CD4-positive, alpha-beta T cell treated with Interleukin-17A for 1 hour (primary cell): Measurements from ENCODE around the gene KDM3A.

Source experiments
- DNase-seq: peaks from one replicate; pipeline ENCODE4 v3.0.0-alpha.2; 2020

Gene KDM3A

GRCh38 chr2:86436328-86436727, 4.8 kb upstream of the KDM3A start:
- DNase-seq, result no peak

DNA sequence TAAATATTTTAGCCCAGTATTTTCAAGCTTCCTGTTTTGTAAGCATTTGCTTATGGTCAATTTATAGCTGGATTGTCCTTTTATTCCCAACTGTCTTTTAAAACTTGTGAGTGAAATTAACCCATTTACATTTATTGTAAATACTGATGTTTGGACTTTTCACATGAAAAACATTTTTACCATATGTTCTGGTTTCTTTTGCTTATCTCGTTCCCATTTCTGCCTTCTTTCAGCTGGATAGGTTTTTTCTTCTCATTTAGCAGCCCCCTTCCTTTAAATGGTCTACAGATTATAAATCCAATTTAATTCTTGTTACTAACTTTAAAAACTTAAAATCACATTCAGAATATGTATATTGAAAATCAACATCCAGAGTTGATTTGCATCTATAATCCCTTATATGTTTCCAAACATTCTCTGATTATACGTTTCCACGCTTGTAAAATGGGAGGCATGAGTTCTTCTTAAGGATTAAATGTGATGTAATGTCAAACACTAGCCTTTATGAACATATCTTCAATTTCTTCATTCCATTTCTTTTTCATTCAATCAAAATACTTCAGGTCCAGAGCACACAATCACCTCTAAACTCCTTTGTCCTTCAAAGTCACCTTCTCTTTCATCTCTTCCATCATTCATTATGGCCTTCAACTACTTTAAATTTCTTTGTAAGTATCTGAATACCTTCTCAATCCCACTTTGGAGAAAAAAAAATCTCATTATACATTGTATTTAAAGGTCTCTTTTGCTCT, 1.1 kb upstream of the KDM3A start:
- DNase-seq, result no peak

- DNase-seq, result no peak
These were observed 266 bp downstream of the KDM3A start for GRCh38 chr2:86441392-86441881.

- DNase-seq, result peak; percentile 76
These were observed 891 bp downstream of the KDM3A start for GRCh38 chr2:86441882-86442641.

- peak; percentile 93 for DNase-seq
These were observed 1.5 kb downstream of the KDM3A start for GRCh38 chr2:86442642-86443005.

- no peak for DNase-seq
These were observed 2.6 kb downstream of the KDM3A start for GRCh38 chr2:86443631-86444350.

DNA sequence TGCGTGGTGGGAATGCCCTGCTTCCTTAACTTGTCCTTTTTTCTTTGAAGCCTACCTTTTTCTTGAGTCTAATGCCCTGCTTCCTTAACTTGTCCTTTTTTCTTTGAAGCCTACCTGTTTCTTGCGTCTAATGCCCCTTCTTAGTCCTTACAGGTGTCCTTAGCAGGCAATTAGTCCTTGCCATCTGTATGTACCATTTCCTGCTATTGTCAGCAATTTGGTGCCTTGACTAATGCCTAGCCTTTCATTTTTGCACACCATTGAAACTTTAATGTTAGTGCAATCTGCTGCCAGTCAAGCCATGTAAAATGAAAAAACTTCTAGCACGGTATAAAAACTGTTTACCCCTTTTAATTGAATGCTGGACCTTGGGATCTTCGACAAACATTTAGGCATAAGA, 4.3 kb downstream of the KDM3A start:
- no peak for DNase-seq

GRCh38 chr2:86446060-86446459, 4.9 kb downstream of the KDM3A start:
- DNase-seq, result no peak

GRCh38 chr2:86453836-86454235, 12.7 kb downstream of the KDM3A start:
- DNase-seq, result no peak

- DNase-seq, result no peak
These were observed 13.1 kb downstream of the KDM3A start for GRCh38 chr2:86454238-86454637.

DNA sequence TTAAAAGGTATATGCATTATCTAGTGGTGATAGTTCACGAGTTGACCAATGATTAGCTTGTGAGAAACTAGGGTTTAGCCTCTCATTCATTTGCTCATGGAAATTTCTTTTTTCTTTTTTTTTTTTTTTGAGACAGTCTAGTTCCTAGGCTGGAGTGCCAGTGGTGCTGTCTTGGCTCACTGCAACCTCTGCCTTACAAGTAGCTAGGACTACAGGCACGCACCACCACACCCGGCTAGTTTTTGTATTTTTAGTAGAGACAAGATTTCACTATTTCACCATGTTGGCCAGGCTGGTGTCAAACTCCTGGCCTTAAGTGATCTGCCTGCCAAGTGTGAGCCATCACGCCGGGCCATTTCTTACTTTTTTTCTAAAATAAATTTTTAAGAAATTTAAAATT, 14.0 kb downstream of the KDM3A start:
- no peak for DNase-seq

- DNase-seq, result no peak
These were observed 20.0 kb downstream of the KDM3A start for GRCh38 chr2:86461042-86461743.

DNA sequence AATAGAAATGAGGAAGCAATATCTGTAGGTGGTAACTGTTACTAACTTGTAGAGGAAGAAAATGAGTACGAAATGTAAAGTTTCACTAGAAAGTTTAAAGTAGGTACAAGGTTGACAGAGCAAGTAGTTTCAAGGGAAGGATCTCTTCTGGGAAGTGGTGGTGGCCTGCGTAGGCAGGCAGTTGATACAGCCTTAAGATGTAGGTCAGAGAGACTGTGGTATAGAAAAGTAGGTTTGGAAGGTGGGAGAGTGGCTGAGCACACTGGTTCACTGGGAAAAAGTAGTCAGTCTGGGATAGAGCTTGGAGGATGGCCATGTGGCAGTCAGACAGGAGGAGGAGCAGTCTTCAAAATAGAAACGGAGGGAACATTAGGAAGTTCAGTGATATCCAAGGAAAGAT, 23.5 kb downstream of the KDM3A start:
- DNase-seq, result no peak

DNA sequence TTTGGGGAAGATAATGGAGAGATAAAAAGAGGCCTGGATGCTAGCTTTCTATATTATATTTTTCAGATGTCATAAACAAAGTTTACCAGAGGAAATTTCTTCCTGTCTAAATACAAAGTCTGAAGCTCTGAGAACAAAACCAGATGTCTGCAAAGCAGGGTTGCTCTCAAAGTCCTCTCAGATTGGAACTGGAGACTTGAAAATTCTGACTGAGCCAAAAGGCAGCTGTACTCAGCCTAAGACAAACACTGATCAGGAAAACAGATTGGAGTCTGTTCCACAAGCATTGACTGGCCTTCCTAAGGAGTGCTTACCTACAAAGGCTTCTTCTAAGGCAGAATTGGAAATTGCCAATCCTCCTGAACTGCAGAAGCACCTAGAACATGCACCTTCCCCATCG, 25.1 kb downstream of the KDM3A start:
- DNase-seq, result no peak

DNA sequence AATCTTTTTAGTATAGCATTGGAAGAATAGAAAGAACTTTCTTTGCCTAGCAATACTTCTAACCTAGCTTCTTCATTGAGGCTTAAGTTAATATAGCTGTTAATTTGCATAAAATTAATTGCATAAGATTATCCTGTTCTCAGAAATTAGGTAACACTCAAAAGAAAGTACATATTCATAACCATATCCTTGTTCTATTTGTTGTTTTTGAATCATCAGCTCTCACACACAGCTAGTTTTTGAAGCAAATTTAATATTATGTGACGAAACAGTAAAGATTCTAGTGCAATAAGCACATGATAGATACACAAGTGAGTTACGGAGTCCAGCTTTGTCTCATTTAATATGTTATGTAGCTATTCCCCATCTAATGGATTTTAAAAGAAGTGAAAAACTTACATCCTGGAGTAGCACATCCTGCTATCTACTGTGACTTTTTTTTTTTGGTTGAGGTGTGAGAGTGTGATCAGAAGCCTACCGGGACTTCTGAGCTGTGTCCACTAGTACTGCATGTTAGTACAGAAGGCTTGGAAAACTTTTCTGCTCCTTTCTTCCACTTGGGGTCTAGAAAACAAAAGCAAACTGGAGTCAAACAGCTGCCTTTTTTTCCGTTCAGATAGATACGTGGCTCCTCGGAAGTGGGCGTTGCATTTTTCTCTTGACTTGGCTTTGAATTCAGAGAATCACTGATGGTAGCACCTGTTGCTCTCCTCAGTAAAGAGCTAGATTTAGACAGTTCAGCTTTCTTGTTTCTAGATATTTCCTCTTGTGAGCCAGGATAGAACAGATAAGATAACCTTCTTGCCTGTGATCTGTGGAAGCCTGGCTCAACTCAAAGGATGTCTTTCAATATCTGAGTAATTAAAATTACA, 27.2 kb downstream of the KDM3A start:
- peak; percentile 35 for DNase-seq

DNA sequence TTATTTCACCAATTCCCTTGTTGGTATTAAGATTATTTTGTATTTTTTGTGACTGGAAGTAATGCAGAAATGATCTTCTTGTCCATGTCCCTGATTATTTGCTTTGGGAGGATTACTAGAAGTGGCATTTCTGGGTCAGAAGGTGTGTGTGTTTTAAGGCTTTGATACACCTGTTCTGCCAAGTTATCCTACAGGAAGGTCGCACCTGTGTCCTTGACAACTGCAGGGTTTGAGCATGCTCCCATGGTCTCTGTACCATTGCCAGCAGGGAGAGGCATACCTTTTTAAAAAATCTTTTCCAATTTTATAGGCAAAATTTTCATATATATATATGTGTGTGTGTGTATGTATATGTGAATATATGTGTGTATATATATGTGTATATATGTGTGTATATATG, 29.7 kb downstream of the KDM3A start:
- no peak for DNase-seq

GRCh38 chr2:86471637-86472036, 30.5 kb downstream of the KDM3A start:
- no peak for DNase-seq

- no peak for DNase-seq
These were observed 34.9 kb downstream of the KDM3A start for GRCh38 chr2:86476092-86476491.

DNA sequence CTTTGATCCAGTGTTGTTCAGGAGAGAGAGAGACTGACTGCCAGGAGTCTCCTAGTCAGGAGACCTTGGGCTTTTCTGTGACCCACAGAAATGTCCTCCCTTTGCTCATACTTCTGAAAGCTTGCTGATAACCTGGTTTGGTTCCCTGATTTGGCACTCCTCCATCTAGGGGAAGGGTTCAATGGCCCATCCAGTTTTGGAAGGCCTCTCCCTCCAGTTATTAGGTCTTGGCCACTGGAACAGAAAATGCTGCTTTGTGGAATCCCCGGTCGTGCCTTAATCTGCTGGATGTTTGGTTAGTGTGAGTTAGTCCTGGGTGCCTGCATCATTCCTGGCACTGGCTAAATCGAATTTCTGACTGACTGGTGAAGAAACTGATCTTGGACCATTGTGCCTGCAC, 35.7 kb downstream of the KDM3A start:
- no peak for DNase-seq

DNA sequence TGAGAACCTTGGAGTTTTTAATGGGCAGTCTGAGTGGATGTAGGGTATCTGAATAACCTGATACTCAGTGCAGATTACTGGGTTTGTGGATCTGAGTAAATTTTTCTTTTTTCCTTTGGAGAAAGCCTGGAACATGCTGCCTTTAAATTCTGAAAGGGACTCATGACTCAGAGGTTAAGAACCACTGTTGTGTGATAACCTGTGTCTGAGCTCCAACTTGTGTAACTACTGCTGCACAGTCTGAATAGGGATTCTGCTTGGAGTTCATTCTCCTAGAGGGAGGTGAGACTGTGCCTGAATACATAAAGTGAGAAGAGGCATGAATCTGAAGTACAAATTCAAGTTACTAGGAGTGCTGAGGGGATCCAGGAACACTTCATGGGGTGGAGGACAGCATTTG, 36.2 kb downstream of the KDM3A start:
- DNase-seq, result no peak

DNA sequence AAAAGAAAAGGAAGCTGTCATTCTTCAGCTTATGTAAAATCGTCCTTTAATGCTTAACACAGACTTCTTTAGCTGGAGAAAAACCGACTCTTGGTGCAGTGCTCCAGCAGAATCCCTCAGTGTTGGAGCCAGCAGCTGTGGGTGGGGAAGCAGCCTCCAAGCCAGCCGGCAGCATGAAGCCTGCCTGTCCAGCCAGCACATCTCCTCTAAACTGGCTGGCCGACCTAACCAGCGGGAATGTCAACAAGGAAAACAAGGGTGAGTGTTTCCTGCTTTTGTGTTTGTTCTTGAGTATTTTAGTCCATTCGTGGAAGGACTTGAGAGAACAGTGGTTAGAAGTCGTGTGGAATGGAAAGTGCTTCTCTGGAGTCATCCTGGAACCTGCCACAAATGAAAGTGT, 38.9 kb downstream of the KDM3A start:
- no peak for DNase-seq

DNA sequence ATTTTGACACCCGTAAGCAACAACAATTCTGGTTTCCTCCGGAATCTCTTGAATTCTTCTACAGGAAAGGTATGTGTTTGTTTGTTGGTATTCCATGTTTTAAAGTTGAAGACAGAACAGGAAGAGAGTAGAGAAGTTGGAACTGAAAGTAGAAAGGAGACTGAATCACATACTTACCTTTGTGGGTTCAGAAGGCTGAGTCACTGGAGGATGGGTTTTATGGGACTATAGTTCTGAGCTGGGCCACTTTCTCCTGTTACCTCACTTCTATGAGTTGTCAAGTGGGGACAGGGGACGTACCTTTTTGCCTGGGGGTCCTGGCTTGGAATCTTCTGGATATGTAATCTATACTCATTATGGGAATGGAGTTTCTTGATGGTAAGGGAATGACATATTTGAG, 40.9 kb downstream of the KDM3A start:
- DNase-seq, result no peak
